Uterus (tissue), 4 donors: ENCODE measurements around the gene SNX13. TPM values are rescaled to one million over a fixed set of nuclear protein-coding genes. Genes with fewer than 3 reads are reported as not detected.

Experiments
- DNase-seq, 2 donors: peaks; one replicate each; pipeline ENCODE4 v3.0.0-alpha.2; 2019 to 2020
- H3K27ac ChIP-seq, 2 donors: fragments of 200-600 bp; sonication (generic); 1 replicate in 1 of 2; 2 replicates in 1 of 2; pipeline ENCODE4 v1.5.1; 2016 to 2018
- H3K27me3 ChIP-seq, 2 donors: fragments of 200-600 bp; sonication (generic); one replicate each; pipeline ENCODE4 v1.5.1; 2018 to 2019; ENCODE audit warnings: control low read depth in 1 of 2
- H3K36me3 ChIP-seq, 2 donors: fragments of 200-600 bp; sonication (generic); one replicate each; pipeline ENCODE4 v1.5.1; 2019; ENCODE audit warnings: control low read depth in 1 of 2
- H3K4me1 ChIP-seq, 2 donors: fragments of 200-600 bp; sonication (generic); one replicate each; pipeline ENCODE4 v1.5.1; 2018 to 2019; ENCODE audit warnings: control low read depth in 1 of 2
- H3K4me3 ChIP-seq, 2 donors: fragments of 200-600 bp; sonication (generic); 1 replicate in 1 of 2; 2 replicates in 1 of 2; pipeline ENCODE4 v1.5.1; 2018 to 2019; ENCODE audit warnings: mild to moderate bottlenecking in 1 of 2
- H3K9me3 ChIP-seq, 2 donors: fragments of 200-600 bp; sonication (generic); one replicate each; pipeline ENCODE4 v1.5.1; 2019; ENCODE audit warnings: control low read depth in 1 of 2
- CTCF ChIP-seq, 4 experiments: fragments of 200-600 bp in 2 of 4; fragments of 450-650 bp in 2 of 4; sonication (generic) in 2 of 4; IDR thresholded peaks; one replicate each; pipeline ENCODE4 v1.5.1; 2016 to 2019; ENCODE audit warnings: antibody characterized with exemption in 4 of 4, mild to moderate bottlenecking in 2 of 4, moderate library complexity in 1 of 4
- POLR2A ChIP-seq, 2 donors: fragments of 450-650 bp; IDR thresholded peaks; one replicate each; pipeline ENCODE4 v1.6.1; 2016; ENCODE audit warnings: antibody characterized with exemption in 2 of 2, mild to moderate bottlenecking in 1 of 2, moderate library complexity in 1 of 2
- intact Hi-C: fragments of 100-400 bp; cut with DNase I; formaldehyde crosslinking; loops from one replicate; pipeline ENCODE4 v1.15.1; 2023; ENCODE audit warnings: low total_unique reads
- total RNA-seq, 4 donors: library from RNA; depleted of rRNA in 3 of 4; stranded (reverse); fragments of >200 nt in 3 of 4; gene quantifications; one replicate each; pipeline versions ENCODE4 v1.1.0 to v1.2.4, GENCODE V29; 2014 to 2023
- donor health status: DM: yes; HTN: yes; CAD: no.

The SNX13 gene
- total RNA-seq, 4 donors from 2014 or later = 26.9 to 222 (median 91.2) TPM

DNA sequence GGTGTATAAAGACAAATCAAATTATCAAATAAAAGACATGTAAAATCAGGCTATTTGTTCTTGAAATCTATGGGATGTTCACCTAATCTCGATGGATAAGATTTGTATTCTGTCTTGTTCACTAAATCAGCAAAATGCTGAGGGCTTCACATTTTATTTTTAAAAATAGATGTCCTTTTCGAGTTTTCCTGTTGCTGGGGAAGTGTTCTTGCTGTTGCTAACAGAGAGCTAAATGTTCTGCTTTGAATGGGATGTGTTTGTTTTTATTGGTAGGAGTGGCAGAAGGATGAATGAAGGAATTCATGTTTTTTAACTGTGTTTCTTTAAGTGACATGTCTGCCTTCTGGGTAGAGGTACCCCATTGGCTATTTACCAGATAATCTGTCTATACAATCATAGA, 7.3 kb upstream of the SNX13 start:
- Histone ChIP-seq H3K27me3 (no peaks in the 10 kb centered on the region), H3K36me3 (no peaks in the 10 kb centered on the region), H3K27ac (no peak overlapping the region), H3K4me3 (no peak overlapping the region), H3K9me3 (no peaks in the 10 kb centered on the region), H3K4me1 (no peaks in the 10 kb centered on the region)
- DNase-seq = no peak
- TF ChIP-seq POLR2A (IDR thresholded peaks at IDR 0.05) (no peak), CTCF (IDR thresholded peaks at IDR 0.05) (no peak)
- intact Hi-C loops = no loop called here

- Histone ChIP-seq H3K4me1 (no peaks in the 10 kb centered on the region), H3K27ac (no peak overlapping the region), H3K27me3 (no peaks in the 10 kb centered on the region), H3K4me3 (no peak overlapping the region), H3K36me3 (no peaks in the 10 kb centered on the region), H3K9me3 (no peaks in the 10 kb centered on the region)
- TF ChIP-seq POLR2A (IDR thresholded peaks at IDR 0.05) = no peak
- TF ChIP-seq CTCF (IDR thresholded peaks at IDR 0.05) = no peak
- intact Hi-C loops = no loop called here
- no peak for DNase-seq
These were observed 6.3 kb upstream of the SNX13 start for GRCh38 chr7:17946591-17946990.

DNA sequence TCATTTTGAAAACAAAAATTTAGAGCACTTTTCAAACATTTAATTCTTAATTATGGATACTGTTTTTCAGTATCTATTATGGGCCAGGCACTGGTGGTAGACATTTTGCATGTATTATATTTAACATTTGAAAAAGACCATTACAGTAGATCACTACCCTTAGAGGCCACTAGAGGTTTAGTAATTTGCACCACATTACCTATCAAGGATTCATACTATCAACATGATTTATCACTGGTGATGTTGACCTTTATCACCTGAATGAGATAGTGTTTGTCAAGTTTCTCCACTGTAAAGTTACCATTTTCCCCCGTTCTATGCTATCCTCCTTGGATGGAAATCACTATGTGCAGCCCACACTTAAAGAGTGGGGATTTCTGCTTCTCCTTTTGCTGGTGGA, 4.4 kb upstream of the SNX13 start:
- Histone ChIP-seq H3K36me3 (no peaks in the 10 kb centered on the region), H3K4me1 (no peaks in the 10 kb centered on the region), H3K27ac (no peak overlapping the region), H3K27me3 (no peaks in the 10 kb centered on the region), H3K9me3 (no peaks in the 10 kb centered on the region), H3K4me3 (no peak overlapping the region)
- DNase-seq = no peak
- TF ChIP-seq POLR2A (IDR thresholded peaks at IDR 0.05) (no peak), CTCF (IDR thresholded peaks at IDR 0.05) (no peak)
- intact Hi-C loops = no loop called here

DNA sequence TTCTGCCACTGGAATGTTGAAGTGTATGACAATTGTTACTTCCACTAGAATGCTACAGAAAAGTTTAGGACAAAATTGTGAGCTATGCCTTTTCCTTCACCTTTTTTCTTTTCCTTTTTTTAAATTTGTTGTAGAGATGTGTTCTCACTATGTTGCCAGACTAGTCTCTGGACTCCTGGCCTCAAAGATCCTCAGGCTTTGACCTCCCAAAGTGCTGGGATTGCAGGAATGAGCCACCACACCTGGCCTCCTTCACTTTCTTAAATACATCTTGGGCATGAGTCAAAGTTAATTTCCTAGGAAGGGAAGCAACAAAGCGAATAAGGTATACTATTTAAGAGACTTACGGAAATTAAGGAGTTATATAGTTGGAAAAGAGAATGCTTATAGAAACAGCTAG, 2.7 kb upstream of the SNX13 start:
- no peaks in the 10 kb centered on the region for H3K27me3 ChIP-seq
- no peak for DNase-seq
- no peak overlapping the region for H3K27ac ChIP-seq
- TF ChIP-seq CTCF (IDR thresholded peaks at IDR 0.05) (no peak), POLR2A (IDR thresholded peaks at IDR 0.05) (no peak)
- H3K36me3 ChIP-seq = no peaks in the 10 kb centered on the region
- intact Hi-C loops = no loop called here
- H3K4me3 ChIP-seq = no peak overlapping the region
- no peaks in the 10 kb centered on the region for H3K9me3 ChIP-seq
- no peaks in the 10 kb centered on the region for H3K4me1 ChIP-seq

DNA sequence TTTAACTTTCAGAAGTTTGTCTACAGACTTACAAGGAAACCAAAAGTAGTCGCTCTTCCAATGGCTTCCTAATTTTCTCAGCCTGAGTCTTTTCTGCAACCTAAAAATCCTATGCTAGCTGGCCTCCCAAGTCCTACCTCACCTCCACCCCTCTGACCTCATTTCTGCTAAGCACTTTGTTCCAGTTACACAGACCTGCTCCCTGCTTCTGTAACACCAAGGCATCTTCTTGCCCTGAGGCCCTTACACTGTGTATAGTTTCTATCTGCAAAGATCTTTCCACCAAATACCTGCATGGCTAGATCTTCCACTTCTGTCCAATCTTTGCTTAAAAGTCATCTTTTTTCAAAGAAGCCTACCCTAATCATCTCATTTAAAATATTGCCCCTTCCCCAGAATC, 1.9 kb upstream of the SNX13 start:
- intact Hi-C loops = no loop called here

More for the DNA sequence above, 1.9 kb upstream of the SNX13 start:
- Histone ChIP-seq H3K9me3 (no peaks in the 10 kb centered on the region), H3K4me3 (no peak overlapping the region), H3K4me1 (no peaks in the 10 kb centered on the region), H3K36me3 (no peaks in the 10 kb centered on the region), H3K27ac (no peak overlapping the region), H3K27me3 (no peaks in the 10 kb centered on the region)
- TF ChIP-seq POLR2A (IDR thresholded peaks at IDR 0.05) (no peak), CTCF (IDR thresholded peaks at IDR 0.05) (no peak)
- no peak for DNase-seq
